GM21360 (cell line): Measurements from ENCODE around the gene SETD1B.

Experiments
- ATAC-seq: cut with Tn5 transposase; IDR thresholded peaks from one replicate; pipeline ENCODE4 v1.9.1; 2021; ENCODE audit warnings: mild to moderate bottlenecking, moderate library complexity; ENCODE audit not compliant: unreplicated experiment

Gene SETD1B

DNA sequence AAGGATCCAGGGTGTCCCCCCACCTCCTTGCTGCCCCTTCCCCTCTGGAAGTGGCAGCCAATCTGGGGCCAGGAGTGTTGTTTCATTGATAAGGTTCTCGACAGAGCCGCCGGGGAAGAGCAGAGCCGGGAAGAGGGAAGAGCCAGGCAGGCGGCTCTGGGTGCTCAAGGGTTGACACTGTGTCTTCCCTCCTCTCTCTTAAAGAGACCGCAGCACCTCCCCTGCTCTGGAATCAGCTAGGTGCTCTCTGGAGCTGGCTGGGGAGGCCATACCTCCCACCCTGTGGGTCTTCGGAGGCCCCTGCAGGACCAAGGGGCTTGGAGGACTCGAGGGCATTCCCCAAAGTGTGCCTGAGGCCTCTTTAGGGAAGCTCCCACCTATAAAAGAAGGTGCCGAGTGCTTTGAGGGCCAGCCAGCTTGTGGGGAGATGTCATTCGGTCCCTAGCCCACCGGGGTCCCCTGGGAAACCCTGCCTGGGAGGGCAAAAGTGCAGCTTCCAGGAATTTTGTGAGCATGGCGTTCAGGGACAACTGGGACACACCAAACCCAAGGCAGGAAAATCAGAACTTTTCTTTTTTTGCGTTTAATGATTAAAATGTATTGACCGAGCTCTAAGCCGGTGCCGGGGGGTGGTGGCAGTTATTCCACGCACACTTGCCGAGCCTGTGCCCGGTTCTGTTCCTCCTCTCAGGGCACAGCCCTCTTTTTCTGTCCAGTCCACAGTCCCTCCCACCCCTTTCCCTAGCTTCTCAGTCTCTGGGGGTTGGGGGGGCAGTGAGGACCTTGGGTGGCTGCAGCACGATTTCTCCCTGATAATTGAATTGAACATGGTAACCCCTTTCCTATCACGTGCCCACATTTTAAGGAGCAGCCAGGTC, 3.0 kb downstream of the SETD1B start:
- no peak for ATAC-seq

- ATAC-seq, result no peak
These were observed 4.0 kb downstream of the SETD1B start for GRCh38 chr12:121807642-121808347.

- ATAC-seq, result no peak
These were observed 4.8 kb downstream of the SETD1B start for GRCh38 chr12:121808623-121809022.

- ATAC-seq, result no peak
These were observed 5.9 kb downstream of the SETD1B start for GRCh38 chr12:121809712-121810116.

GRCh38 chr12:121810234-121810817, 6.5 kb downstream of the SETD1B start:
- ATAC-seq, result no peak

- no peak for ATAC-seq
These were observed 7.1 kb downstream of the SETD1B start for GRCh38 chr12:121810833-121811433.

DNA sequence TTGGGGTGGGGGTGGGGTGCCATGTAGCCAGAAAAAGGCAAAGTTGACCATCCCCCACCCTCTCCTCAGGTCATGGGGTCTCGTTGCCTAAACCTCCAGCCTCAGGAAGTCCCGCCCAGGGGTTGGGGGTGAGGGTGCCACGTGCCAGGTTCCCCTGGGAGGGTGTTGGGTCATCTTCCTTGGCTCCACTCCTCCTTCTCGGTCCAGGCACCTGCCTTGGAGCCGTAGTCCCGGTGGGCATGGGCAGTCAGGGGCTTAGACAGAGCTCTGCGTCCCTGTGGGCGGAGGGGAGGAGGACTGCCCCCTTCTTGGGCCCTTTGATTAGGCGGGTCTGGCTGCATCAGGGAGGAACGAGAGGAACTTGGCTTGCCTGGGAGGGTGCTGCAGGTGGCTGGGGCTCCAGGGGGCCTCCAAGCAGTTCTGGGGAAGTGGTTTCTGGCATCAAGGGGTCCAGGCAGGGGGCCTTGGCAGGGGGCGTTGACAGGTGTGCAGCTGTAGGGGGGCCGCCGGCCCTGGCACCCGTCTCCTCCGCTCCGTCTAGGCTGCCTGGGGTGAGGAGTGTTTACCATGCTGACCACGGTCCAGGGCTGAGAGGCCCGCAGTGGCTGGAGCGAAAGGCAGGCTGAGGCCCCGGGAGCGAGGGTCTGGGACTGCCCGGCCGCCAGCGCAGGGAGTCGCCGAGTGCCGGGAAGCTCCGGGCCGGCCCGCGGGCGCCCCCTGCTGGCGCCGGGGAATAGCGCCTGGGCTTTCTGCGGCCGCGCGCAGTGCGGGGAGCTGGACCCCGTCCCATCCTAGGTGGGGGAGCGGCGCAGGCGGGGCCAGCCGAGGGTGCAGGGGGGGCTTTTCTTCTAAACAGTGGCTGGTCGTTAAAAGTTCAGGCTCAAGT, 7.9 kb downstream of the SETD1B start:
- no peak for ATAC-seq

DNA sequence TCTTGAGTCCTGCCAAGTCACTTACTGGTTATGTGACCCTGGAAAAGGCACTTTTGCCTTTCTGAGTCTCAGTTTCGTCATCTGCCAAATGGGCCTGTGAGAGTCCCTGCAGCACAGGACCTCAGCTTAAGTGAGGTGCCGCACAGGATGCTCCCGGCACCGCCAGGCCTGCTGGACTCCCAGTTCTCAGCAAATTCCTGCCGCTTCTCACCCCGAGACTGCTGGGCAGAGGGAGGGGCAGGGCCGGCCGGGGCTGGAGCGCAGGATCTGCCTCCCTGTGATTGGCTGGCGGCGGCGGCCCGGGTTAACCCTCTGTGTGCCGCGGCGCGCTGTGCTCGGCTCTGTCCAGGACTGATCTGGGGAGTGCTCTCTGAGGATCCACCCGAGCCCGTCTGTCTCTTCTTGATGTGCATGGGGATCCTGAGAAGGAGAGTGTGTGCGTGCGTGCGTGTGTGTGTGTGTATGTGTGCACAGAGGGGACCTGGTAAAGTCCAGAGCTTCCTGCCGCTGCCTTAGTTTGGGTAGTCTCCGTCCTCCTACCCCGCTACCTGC, 8.6 kb downstream of the SETD1B start:
- ATAC-seq, result no peak

- ATAC-seq, result no peak
These were observed 9.4 kb downstream of the SETD1B start for GRCh38 chr12:121812921-121813896.

GRCh38 chr12:121813951-121814350, 10.1 kb downstream of the SETD1B start:
- ATAC-seq, result no peak

- ATAC-seq, result no peak
These were observed 10.8 kb downstream of the SETD1B start for GRCh38 chr12:121814429-121815119.

- no peak for ATAC-seq
These were observed 11.5 kb downstream of the SETD1B start for GRCh38 chr12:121815263-121815662.

- ATAC-seq, result no peak
These were observed 13.3 kb downstream of the SETD1B start for GRCh38 chr12:121816925-121817647.

DNA sequence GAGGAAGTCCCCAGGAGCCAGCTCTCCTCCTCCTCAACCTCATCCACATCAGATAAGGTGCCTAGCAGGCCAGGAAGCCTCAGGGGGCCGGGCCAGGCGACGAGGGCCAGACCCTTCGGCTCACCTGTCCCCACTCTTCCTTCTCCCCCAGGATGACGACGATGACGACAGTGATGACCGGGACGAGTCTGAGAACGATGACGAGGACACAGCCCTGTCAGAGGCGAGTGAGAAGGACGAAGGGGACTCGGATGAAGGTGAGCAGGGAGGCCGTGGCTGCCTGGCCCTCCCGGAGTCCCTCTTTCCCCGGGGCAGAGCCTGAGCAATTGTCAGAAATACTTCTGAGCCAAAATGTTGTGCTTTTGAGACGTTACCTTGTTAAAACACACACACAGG, 13.8 kb downstream of the SETD1B start:
- ATAC-seq, result no peak

DNA sequence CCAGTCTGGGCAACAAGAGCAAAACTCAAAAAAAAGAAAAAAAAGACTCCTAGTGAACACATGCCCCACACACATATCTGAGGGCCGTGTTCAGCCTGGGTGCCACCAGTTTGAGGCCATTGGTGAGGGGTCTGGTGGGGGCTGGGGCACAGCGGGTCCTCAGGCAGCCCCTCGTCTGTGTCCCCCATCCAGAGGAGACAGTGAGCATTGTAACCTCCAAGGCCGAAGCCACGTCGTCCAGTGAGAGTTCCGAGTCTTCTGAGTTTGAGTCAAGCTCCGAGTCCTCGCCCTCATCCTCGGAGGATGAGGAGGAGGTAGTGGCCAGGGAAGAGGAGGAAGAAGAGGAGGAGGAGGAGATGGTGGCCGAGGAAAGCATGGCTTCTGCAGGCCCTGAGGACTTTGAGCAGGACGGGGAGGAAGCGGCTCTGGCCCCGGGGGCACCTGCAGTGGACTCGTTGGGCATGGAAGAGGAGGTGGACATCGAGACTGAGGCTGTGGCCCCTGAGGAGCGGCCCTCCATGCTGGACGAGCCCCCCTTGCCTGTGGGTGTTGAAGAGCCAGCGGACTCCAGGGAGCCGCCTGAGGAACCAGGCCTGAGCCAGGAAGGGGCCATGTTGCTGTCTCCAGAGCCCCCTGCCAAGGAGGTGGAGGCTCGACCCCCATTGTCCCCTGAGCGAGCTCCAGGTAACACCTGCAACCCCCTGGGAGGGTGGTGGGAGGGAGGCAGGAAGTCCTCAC, 15.6 kb downstream of the SETD1B start:
- ATAC-seq, result no peak

- ATAC-seq, result no peak
These were observed 16.2 kb downstream of the SETD1B start for GRCh38 chr12:121820056-121820455.
